ENCODE data around the gene RTBDN. TPM values are rescaled to one million over a fixed set of nuclear protein-coding genes. Genes with fewer than 3 reads are reported as not detected.
"Not testable (repeated sequence)": the region's sequence is repeated elsewhere in the genome, so short reads cannot be mapped to it uniquely, and the experiment has no call there.

The RTBDN gene
- polyA plus RNA-seq, 1 of the 3 experiments (the other 2 are of a cell fraction) = 0.72 TPM

GRCh38 chr19:12821761-12822160 lies 12.6 kb downstream of the RTBDN start:
- TF ChIP-seq FOXJ3 (CRISPR knock-in tag; IDR thresholded peaks at IDR 0.05) = no peak
- TF ChIP-seq, protein P1, sequence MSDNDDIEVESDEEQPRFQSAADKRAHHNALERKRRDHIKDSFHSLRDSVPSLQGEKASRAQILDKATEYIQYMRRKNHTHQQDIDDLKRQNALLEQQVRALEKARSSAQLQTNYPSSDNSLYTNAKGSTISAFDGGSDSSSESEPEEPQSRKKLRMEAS (IDR thresholded peaks at IDR 0.05; ENCODE audit: low read depth) = no peak
- no peak for TF ChIP-seq TEAD4 (IDR thresholded peaks at IDR 0.05; ENCODE audit: borderline replicate concordance, insufficient read depth)
- TF ChIP-seq, protein P2, sequence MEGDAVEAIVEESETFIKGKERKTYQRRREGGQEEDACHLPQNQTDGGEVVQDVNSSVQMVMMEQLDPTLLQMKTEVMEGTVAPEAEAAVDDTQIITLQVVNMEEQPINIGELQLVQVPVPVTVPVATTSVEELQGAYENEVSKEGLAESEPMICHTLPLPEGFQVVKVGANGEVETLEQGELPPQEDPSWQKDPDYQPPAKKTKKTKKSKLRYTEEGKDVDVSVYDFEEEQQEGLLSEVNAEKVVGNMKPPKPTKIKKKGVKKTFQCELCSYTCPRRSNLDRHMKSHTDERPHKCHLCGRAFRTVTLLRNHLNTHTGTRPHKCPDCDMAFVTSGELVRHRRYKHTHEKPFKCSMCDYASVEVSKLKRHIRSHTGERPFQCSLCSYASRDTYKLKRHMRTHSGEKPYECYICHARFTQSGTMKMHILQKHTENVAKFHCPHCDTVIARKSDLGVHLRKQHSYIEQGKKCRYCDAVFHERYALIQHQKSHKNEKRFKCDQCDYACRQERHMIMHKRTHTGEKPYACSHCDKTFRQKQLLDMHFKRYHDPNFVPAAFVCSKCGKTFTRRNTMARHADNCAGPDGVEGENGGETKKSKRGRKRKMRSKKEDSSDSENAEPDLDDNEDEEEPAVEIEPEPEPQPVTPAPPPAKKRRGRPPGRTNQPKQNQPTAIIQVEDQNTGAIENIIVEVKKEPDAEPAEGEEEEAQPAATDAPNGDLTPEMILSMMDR (IDR thresholded peaks at IDR 0.05) = no peak
- no peak for TF ChIP-seq GABPA (IDR thresholded peaks at IDR 0.05; ENCODE audit: low read depth)
- no peak overlapping the region for H2AFZ ChIP-seq (ENCODE audit: low read depth)
- ChIA-PET CTCF (interaction anchor here (0.9 to 2.9 kb wide), 3 partner anchors 13 to 44 kb away, joined by 3 to 16 read pairs (median 4); no protein-coding TSS in a partner anchor), POLR2A (no interaction called here)
- H3K4me3 ChIP-seq (ENCODE audit: low read depth in 2 of 2, low read length in 1 of 2) = no peak overlapping the region
- WGBS (ENCODE audit: low lambda C conversion rate) = 92% methylated on average over 2 of the region's 2 CpGs
- H3K27me3 ChIP-seq (ENCODE audit: insufficient read depth) = no peaks in the 10 kb centered on the region
- no peak for DNase-seq
- no peaks in the 10 kb centered on the region for H3K36me3 ChIP-seq (replicated peaks in 1 of 2; ENCODE audit: control insufficient read depth in 1 of 2, insufficient read depth in 2 of 2, low read length in 1 of 2)
- H3F3A ChIP-seq (replicated peaks; ENCODE audit: insufficient read depth) = no peaks in the 10 kb centered on the region
- no peaks in the 10 kb centered on the region for H3K9me3 ChIP-seq
- H3K4me2 ChIP-seq = no peak overlapping the region
- H4K20me1 ChIP-seq (ENCODE audit: insufficient read depth) = no peaks in the 10 kb centered on the region
- no peaks in the 10 kb centered on the region for H3K9me2 ChIP-seq
- no peak overlapping the region for H3K9ac ChIP-seq
- H3K79me2 ChIP-seq (ENCODE audit: insufficient read depth) = no peaks in the 10 kb centered on the region
- no peaks in the 10 kb centered on the region; a peak in 1 of 4 replicates for H3K4me1 ChIP-seq (ENCODE audit: control insufficient read depth in 1 of 2, insufficient read depth in 2 of 2, low read depth in 1 of 2, low read length in 1 of 2)
- H3K27ac ChIP-seq (ENCODE audit: low read depth in 2 of 2, low read length in 1 of 2) = no peak overlapping the region

- not testable (repeated sequence) for H3K4me3 ChIP-seq (ENCODE audit: low read depth in 2 of 2, low read length in 1 of 2); H3K4me2 ChIP-seq; H3K9me2 ChIP-seq; H4K20me1 ChIP-seq (ENCODE audit: insufficient read depth); H3K36me3 ChIP-seq (replicated peaks in 1 of 2; ENCODE audit: control insufficient read depth in 1 of 2, insufficient read depth in 2 of 2, low read length in 1 of 2); DNase-seq; H3K9me3 ChIP-seq; H3K79me2 ChIP-seq (ENCODE audit: insufficient read depth); H3K9ac ChIP-seq; H3K27me3 ChIP-seq (ENCODE audit: insufficient read depth); H2AFZ ChIP-seq (ENCODE audit: low read depth); H3F3A ChIP-seq (replicated peaks; ENCODE audit: insufficient read depth); H3K4me1 ChIP-seq (ENCODE audit: control insufficient read depth in 1 of 2, insufficient read depth in 2 of 2, low read depth in 1 of 2, low read length in 1 of 2); H3K27ac ChIP-seq (ENCODE audit: low read depth in 2 of 2, low read length in 1 of 2)
- ChIA-PET POLR2A (interaction anchor here (0.9 kb wide), 1 partner anchor 11 kb away, joined by 6 read pairs; the partner anchor contains the start of gene RNASEH2A), CTCF (interaction anchor here (1.0 kb wide), 2 partner anchors 21 to 30 kb away, joined by 4 to 5 read pairs; no protein-coding TSS in a partner anchor)
- 94% methylated on average over 9 of the region's 11 CpGs for WGBS (ENCODE audit: low lambda C conversion rate)
Observed at GRCh38 chr19:12817810-12818209, 16.6 kb downstream of the RTBDN start.

- H4K20me1 ChIP-seq (ENCODE audit: insufficient read depth); H3K4me2 ChIP-seq; H3K27ac ChIP-seq (ENCODE audit: low read depth in 2 of 2, low read length in 1 of 2); H3K4me3 ChIP-seq (ENCODE audit: low read depth in 2 of 2, low read length in 1 of 2); H2AFZ ChIP-seq (ENCODE audit: low read depth); H3K36me3 ChIP-seq (replicated peaks in 1 of 2; ENCODE audit: control insufficient read depth in 1 of 2, insufficient read depth in 2 of 2, low read length in 1 of 2); H3K9me2 ChIP-seq; DNase-seq; H3K4me1 ChIP-seq (ENCODE audit: control insufficient read depth in 1 of 2, insufficient read depth in 2 of 2, low read depth in 1 of 2, low read length in 1 of 2); H3K27me3 ChIP-seq (ENCODE audit: insufficient read depth); H3K79me2 ChIP-seq (ENCODE audit: insufficient read depth); POLR2A ChIA-PET; H3K9me3 ChIP-seq; H3K9ac ChIP-seq; H3F3A ChIP-seq (replicated peaks; ENCODE audit: insufficient read depth): not testable (repeated sequence)
- CTCF ChIA-PET = interaction anchor here (2.5 to 6.7 kb wide), 2 partner anchors 9 to 30 kb away, joined by 16 to 48 read pairs; no protein-coding TSS in a partner anchor
- 94% methylated on average over 6 of the region's 6 CpGs for WGBS (ENCODE audit: low lambda C conversion rate)
Observed at GRCh38 chr19:12817188-12817587, 17.2 kb downstream of the RTBDN start.

Data from SK-N-SH (cell line).